ENCODE data around the gene DPRX. TPM values are rescaled to one million over a fixed set of nuclear protein-coding genes. Genes with fewer than 3 reads are reported as not detected.

DPRX gene
- polyA plus RNA-seq, 12 donors, result 0.32 to 0.37 TPM; not detected in 10

Other genes starting within 250 kb of the DPRX start
- 10 to 100 TPM in 5 of 12 donors, 1 to 10 TPM in 6, not detected in 1; 8.3 to 17.2 (median 9.3) TPM for gene ZNF765, start 236.8 kb upstream of the DPRX start, polyA plus RNA-seq (ENCODE audit: insufficient read length in 12 of 12)
- gene ZNF761, start 200.0 kb upstream of the DPRX start, polyA plus RNA-seq (ENCODE audit: insufficient read length in 12 of 12), result 10 to 100 TPM in 5 of 12 donors, 1 to 10 TPM in 6, not detected in 1; 5.0 to 13.1 (median 9.7) TPM
- gene ZNF813, start 164.3 kb upstream of the DPRX start, polyA plus RNA-seq (ENCODE audit: insufficient read length in 12 of 12), result 1 to 10 TPM in 11 of 12 donors, not detected in 1; 2.7 to 5.5 (median 3.4) TPM
- gene ZNF331, start 93.9 kb upstream of the DPRX start, polyA plus RNA-seq (ENCODE audit: insufficient read length in 12 of 12), result 10 to 100 TPM in 10 of 12 donors, 1 to 10 TPM in 1, not detected in 1; 9.1 to 21.6 (median 14.2) TPM
- under 1 TPM in 10 of 12 donors, not detected in 2; 0.20 to 0.62 (median 0.32) TPM for gene NLRP12, start 192.3 kb downstream of the DPRX start, polyA plus RNA-seq (ENCODE audit: insufficient read length in 12 of 12)
- gene MYADM, start 235.9 kb downstream of the DPRX start, polyA plus RNA-seq (ENCODE audit: insufficient read length in 12 of 12), result 1,000 to 10,000 TPM in 1 of 12 donors, 100 to 1,000 TPM in 11; 129 to 1,426 (median 184) TPM